Measurements from ENCODE around the gene DCAF12.

Gene DCAF12

GRCh38 chr9:34126207-34127034 is at the start of gene DCAF12:
TSS of gene DCAF12 (minus strand) at chr9:34126698. CDS start at chr9:34126431, 267 bp downstream.
- H3K4me2 ChIP-seq (ENCODE audit: low read depth, low read length), result peak within 1 kb of the TSS; percentile 82
- TF ChIP-seq EZH2 (optimal IDR thresholded peaks at IDR 0.05; ENCODE audit: low read depth, low read length), result no peak
- no peak for TF ChIP-seq EZH2phosphoT487 (IDR thresholded peaks at IDR 0.05; ENCODE audit: low read length)
- TF ChIP-seq CTCF (IDR thresholded peaks at IDR 0.05; ENCODE audit: low read length), result no peak
- H3K9me2 ChIP-seq (replicated peaks; ENCODE audit: insufficient read depth, low read length), result no peaks in the 10 kb centered on the region
- H3K4me1 ChIP-seq (ENCODE audit: low read length), result peaks cover 24% of the 10 kb centered on the region
- H3K9me3 ChIP-seq (replicated peaks; ENCODE audit: insufficient read depth, low read length), result no peaks in the 10 kb centered on the region
- H3K9ac ChIP-seq (ENCODE audit: low read length), result peak within 1 kb of the TSS; percentile 82
- peak within 1 kb of the TSS; percentile 79; the same call in 1 of the 2 replicates for H3K27ac ChIP-seq (ENCODE audit: low read length)
- H3K36me3 ChIP-seq (replicated peaks; ENCODE audit: insufficient read depth, low read length), result 0 out of 2 replicates have a peak, but pooled peaks cover 4% of the 10 kb centered on the region
- peaks cover 49% of the 10 kb centered on the region for H3K79me2 ChIP-seq (ENCODE audit: low read length)
- DNase-seq, result peak; percentile 93
- peaks cover 26% of the 10 kb centered on the region for H3F3A ChIP-seq (ENCODE audit: insufficient read depth, low read length)
- peak within 1 kb of the TSS; percentile 86 for H3K4me3 ChIP-seq (ENCODE audit: low read length)
- no peaks in the 10 kb centered on the region for H3K27me3 ChIP-seq (replicated peaks; ENCODE audit: insufficient read depth, low read length)
- H2AFZ ChIP-seq (ENCODE audit: low read length), result peak within 1 kb of the TSS; percentile 83
- H4K20me1 ChIP-seq (ENCODE audit: insufficient read depth, low read length), result no peaks in the 10 kb centered on the region

- Histone ChIP-seq H3K27ac (ENCODE audit: low read length) (no peak overlapping the region), H3K79me2 (ENCODE audit: low read length) (peaks cover 31% of the 10 kb centered on the region), H4K20me1 (ENCODE audit: insufficient read depth, low read length) (no peaks in the 10 kb centered on the region), H3K4me1 (ENCODE audit: low read length) (0 out of 2 replicates have a peak, but pooled peaks cover 3% of the 10 kb centered on the region), H3K9me3 (replicated peaks; ENCODE audit: insufficient read depth, low read length) (no peaks in the 10 kb centered on the region), H3K27me3 (replicated peaks; ENCODE audit: insufficient read depth, low read length) (no peaks in the 10 kb centered on the region), H3K9ac (ENCODE audit: low read length) (no peak overlapping the region), H3F3A (ENCODE audit: insufficient read depth, low read length) (no peaks in the 10 kb centered on the region), H3K4me3 (ENCODE audit: low read length) (no peak overlapping the region), H3K9me2 (replicated peaks; ENCODE audit: insufficient read depth, low read length) (no peaks in the 10 kb centered on the region), H3K36me3 (replicated peaks; ENCODE audit: insufficient read depth, low read length) (no peaks in the 10 kb centered on the region), H2AFZ (ENCODE audit: low read length) (no peak overlapping the region), H3K4me2 (ENCODE audit: low read depth, low read length) (no peak overlapping the region)
- no peak for DNase-seq
- no peak for TF ChIP-seq EZH2phosphoT487 (IDR thresholded peaks at IDR 0.05; ENCODE audit: low read length)
- TF ChIP-seq CTCF (IDR thresholded peaks at IDR 0.05; ENCODE audit: low read length), result no peak
- TF ChIP-seq EZH2 (optimal IDR thresholded peaks at IDR 0.05; ENCODE audit: low read depth, low read length), result no peak
These were observed 49.6 kb upstream of the DCAF12 start for GRCh38 chr9:34176089-34176488.

GRCh38 chr9:34171753-34172535 is 45.4 kb upstream of the DCAF12 start:
- H3K4me1 ChIP-seq (ENCODE audit: low read length), result no peaks in the 10 kb centered on the region
- no peak overlapping the region for H3K4me3 ChIP-seq (ENCODE audit: low read length)
- H3K9me2 ChIP-seq (replicated peaks; ENCODE audit: insufficient read depth, low read length), result no peaks in the 10 kb centered on the region
- no peak overlapping the region for H3K9ac ChIP-seq (ENCODE audit: low read length)
- H3K4me2 ChIP-seq (ENCODE audit: low read depth, low read length), result no peak overlapping the region
- no peak for TF ChIP-seq CTCF (IDR thresholded peaks at IDR 0.05; ENCODE audit: low read length)
- no peak for TF ChIP-seq EZH2 (optimal IDR thresholded peaks at IDR 0.05; ENCODE audit: low read depth, low read length)
- no peak for TF ChIP-seq EZH2phosphoT487 (IDR thresholded peaks at IDR 0.05; ENCODE audit: low read length)
- no peaks in the 10 kb centered on the region for H3K9me3 ChIP-seq (replicated peaks; ENCODE audit: insufficient read depth, low read length)
- peak; percentile 16 for DNase-seq
- H3K36me3 ChIP-seq (replicated peaks; ENCODE audit: insufficient read depth, low read length), result no peaks in the 10 kb centered on the region
- H4K20me1 ChIP-seq (ENCODE audit: insufficient read depth, low read length), result no peaks in the 10 kb centered on the region
- no peak overlapping the region for H2AFZ ChIP-seq (ENCODE audit: low read length)
- H3F3A ChIP-seq (ENCODE audit: insufficient read depth, low read length), result no peaks in the 10 kb centered on the region
- no peak overlapping the region for H3K27ac ChIP-seq (ENCODE audit: low read length)
- no peaks in the 10 kb centered on the region for H3K27me3 ChIP-seq (replicated peaks; ENCODE audit: insufficient read depth, low read length)
- no peaks in the 10 kb centered on the region for H3K79me2 ChIP-seq (ENCODE audit: low read length)

Data from MM.1S (cell line).